GM12872 (cell line): ENCODE results near the gene ST14.

Experiments
- CTCF ChIP-seq: IDR thresholded peaks from 3 replicates; pipeline ENCODE4 v1.5.1; 2011; ENCODE audit warnings: low read depth, mild to moderate bottlenecking, low read length, moderate library complexity; ENCODE audit not compliant: insufficient read depth

ST14 gene

DNA sequence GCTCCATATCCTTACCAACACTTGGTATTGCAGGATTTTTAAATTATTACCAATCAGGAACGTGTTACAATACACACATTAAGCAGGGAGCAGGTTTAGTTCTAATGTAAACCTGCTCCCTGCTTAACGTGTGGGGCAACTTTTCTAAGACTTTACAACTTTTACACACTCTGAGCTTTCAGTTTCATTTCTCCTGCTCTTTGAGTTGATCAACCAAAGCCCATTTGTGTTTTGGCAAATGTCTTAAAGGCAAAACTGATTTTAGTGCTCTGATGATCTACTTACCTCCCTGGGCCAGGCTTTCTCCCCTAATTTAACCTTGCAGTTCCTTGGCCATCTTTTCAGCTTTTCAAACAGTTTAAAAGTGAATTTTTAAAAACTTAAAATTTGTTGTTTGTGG, 84.2 kb downstream of the ST14 start:
- TF ChIP-seq CTCF, result no peak

DNA sequence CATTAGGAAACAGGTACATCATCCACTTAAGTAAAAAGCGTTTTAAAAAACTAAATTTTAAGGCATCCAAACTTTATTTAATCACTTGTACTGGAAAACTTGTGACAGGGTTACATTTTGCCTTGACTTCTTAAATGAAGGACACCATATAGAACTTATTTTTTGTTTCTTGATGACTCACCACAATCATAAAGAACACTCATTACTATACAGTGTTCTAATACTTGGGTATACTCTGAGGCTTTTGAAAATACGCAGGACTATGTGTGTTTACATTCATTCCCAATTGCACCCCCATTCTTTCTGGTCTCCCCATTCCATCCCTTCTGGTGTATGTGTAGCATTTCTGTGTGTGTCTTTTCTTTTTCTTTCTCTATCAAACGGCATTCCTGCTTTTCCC, 85.3 kb downstream of the ST14 start:
- TF ChIP-seq CTCF, result no peak

- TF ChIP-seq CTCF, result no peak
These were observed 86.7 kb downstream of the ST14 start for GRCh38 chr11:130246270-130246669.

- no peak for TF ChIP-seq CTCF
These were observed 87.2 kb downstream of the ST14 start for GRCh38 chr11:130246738-130247137.

- no peak for TF ChIP-seq CTCF
These were observed 87.7 kb downstream of the ST14 start for GRCh38 chr11:130247319-130247718.

DNA sequence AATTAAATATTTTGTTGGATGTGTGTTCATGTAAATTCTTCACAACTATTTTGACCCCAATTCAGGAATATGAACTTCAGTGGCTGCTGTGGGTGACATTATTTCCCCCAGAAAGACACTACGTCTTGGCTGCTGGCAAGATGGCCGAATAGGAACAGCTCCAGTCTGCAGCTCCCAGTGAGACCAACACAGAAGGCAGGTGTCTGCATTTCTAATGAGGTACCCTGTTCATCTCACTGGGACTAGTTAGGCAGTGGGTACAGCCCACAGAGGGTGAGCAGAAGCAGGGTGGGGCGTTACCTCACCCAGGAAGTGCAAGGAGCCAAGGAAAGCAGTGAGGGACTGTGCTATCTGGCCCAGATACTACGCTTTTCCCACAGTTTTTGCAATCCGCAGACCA, 89.8 kb downstream of the ST14 start:
- TF ChIP-seq CTCF, result no peak
